Endothelial cell of umbilical vein (primary cell): ENCODE results near the gene CRY2.

Experiments used
- CTCF ChIP-seq, 2 donors: IDR thresholded peaks; 1 replicate in 1 of 2; 2 replicates in 1 of 2; pipeline ENCODE4 v1.5.1; 2011; ENCODE audit warnings: low read length in 2 of 2, mild to moderate bottlenecking in 2 of 2, moderate library complexity in 2 of 2, control low read depth in 1 of 2, inconsistent platforms in 1 of 2, low read depth in 1 of 2; ENCODE audit not compliant: insufficient read depth in 1 of 2; ENCODE audit errors: extremely low read depth in 1 of 2
- POLR2A ChIP-seq: IDR thresholded peaks from 2 replicates; pipeline ENCODE4 v1.6.1; 2012; ENCODE audit warnings: low read depth, mild to moderate bottlenecking, control low read depth, low read length
- POLR2AphosphoS5 ChIP-seq: IDR thresholded peaks from 2 replicates; pipeline ENCODE4 v1.6.1; 2012; ENCODE audit warnings: low read depth, mild to moderate bottlenecking, control low read depth, low read length, moderate library complexity; ENCODE audit not compliant: insufficient read depth

GRCh38 chr11:45815747-45816146 is 31.5 kb upstream of the CRY2 start:
- TF ChIP-seq POLR2AphosphoS5 = no peak
- no peak for TF ChIP-seq CTCF (IDR thresholded peaks at IDR 0.05; ENCODE audit: extremely low read depth in 1 of 2, insufficient read depth in 1 of 2, low read depth in 1 of 2, low read length in 2 of 2)
- no peak for TF ChIP-seq POLR2A
